Parathyroid adenoma (tissue), 2 donors: ENCODE measurements around the gene FANCI.

Source experiments
- H2AFZ ChIP-seq: fragments of 300-600 bp; sonication (generic); one replicate; pipeline ENCODE4 v1.7.0; 2017; ENCODE audit warnings: antibody characterized with exemption, mild to moderate bottlenecking
- H3K27ac ChIP-seq: fragments of 300-600 bp; sonication (generic); one replicate; pipeline ENCODE4 v1.7.0; 2017
- H3K27me3 ChIP-seq: fragments of 300-600 bp; sonication (generic); one replicate; pipeline ENCODE4 v1.7.0; 2017; ENCODE audit warnings: low read length; ENCODE audit not compliant: control insufficient read depth, insufficient read depth
- H3K36me3 ChIP-seq: fragments of 300-600 bp; sonication (generic); one replicate; pipeline ENCODE4 v1.7.0; 2017; ENCODE audit warnings: low read length; ENCODE audit not compliant: control insufficient read depth, insufficient read depth
- H3K4me1 ChIP-seq: fragments of 300-600 bp; sonication (generic); one replicate; pipeline ENCODE4 v1.7.0; 2017; ENCODE audit warnings: control low read depth
- H3K4me2 ChIP-seq: fragments of 300-600 bp; sonication (generic); one replicate; pipeline ENCODE4 v1.7.0; 2017; ENCODE audit warnings: low read length
- H3K4me3 ChIP-seq: fragments of 300-600 bp; sonication (generic); one replicate; pipeline ENCODE4 v1.7.0; 2017; ENCODE audit warnings: low read depth, low read length
- H3K79me2 ChIP-seq: fragments of 300-600 bp; sonication (generic); one replicate; pipeline ENCODE4 v1.7.0; 2017; ENCODE audit warnings: control low read depth
- H3K9ac ChIP-seq: fragments of 300-600 bp; sonication (generic); one replicate; pipeline ENCODE4 v1.7.0; 2017; ENCODE audit warnings: mild to moderate bottlenecking
- H3K9me3 ChIP-seq: fragments of 300-600 bp; sonication (generic); one replicate; pipeline ENCODE4 v1.7.0; 2017; ENCODE audit warnings: low read length; ENCODE audit not compliant: control insufficient read depth
- TF ChIP-seq, protein P1 (sequence below): fragments of 300-600 bp; sonication (generic); IDR thresholded peaks from one replicate; pipeline ENCODE4 v1.7.0; 2017; ENCODE audit warnings: antibody characterized with exemption, mild to moderate bottlenecking
- donor health status: primary hyperparathyroidism.

Gene FANCI

DNA sequence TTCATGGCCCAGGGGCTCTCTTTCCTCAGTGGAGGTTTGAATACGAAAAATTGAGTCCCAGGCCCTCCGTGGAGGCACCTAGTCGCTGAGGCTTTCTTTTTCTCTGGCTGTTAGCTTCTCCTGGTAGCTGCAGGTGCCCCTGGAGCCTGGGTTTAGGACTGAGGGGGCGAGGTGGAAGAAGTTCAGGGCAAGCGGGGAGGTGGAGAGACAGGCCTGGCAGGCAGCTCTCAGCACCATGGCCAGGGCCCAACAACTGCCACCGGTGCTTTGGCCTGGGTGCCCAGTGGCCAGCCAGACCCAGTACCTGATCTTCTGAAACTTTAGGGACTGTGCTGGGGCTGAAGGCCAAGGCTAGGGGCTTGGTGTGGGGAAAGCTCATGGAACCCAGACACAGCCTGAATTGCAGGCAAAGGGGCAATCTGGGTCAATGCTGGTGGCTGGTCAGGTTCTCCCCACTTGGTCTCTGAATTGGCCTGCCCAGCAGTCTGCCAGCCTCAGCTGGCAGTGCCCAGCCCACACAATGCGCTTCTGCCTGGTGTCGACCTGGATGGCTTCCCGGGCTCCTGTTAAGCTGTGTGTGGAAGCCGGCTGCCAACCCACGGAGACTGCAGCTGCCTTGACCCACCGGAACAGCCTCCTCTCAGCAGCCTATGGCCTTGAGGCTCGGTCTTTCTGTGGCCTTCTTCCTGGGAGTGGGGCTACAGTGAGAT, 121.1 kb downstream of the FANCI start:
- Histone ChIP-seq H3K9ac (no peak overlapping the region), H3K4me1 (no peaks in the 10 kb centered on the region), H3K9me3 (no peaks in the 10 kb centered on the region), H2AFZ (no peak overlapping the region), H3K36me3 (no peaks in the 10 kb centered on the region), H3K4me3 (no peak overlapping the region), H3K27me3 (peaks cover 11% of the 10 kb centered on the region), H3K4me2 (no peak overlapping the region), H3K79me2 (no peaks in the 10 kb centered on the region), H3K27ac (no peak overlapping the region)
- TF ChIP-seq, protein P1, sequence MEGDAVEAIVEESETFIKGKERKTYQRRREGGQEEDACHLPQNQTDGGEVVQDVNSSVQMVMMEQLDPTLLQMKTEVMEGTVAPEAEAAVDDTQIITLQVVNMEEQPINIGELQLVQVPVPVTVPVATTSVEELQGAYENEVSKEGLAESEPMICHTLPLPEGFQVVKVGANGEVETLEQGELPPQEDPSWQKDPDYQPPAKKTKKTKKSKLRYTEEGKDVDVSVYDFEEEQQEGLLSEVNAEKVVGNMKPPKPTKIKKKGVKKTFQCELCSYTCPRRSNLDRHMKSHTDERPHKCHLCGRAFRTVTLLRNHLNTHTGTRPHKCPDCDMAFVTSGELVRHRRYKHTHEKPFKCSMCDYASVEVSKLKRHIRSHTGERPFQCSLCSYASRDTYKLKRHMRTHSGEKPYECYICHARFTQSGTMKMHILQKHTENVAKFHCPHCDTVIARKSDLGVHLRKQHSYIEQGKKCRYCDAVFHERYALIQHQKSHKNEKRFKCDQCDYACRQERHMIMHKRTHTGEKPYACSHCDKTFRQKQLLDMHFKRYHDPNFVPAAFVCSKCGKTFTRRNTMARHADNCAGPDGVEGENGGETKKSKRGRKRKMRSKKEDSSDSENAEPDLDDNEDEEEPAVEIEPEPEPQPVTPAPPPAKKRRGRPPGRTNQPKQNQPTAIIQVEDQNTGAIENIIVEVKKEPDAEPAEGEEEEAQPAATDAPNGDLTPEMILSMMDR: no peak

DNA sequence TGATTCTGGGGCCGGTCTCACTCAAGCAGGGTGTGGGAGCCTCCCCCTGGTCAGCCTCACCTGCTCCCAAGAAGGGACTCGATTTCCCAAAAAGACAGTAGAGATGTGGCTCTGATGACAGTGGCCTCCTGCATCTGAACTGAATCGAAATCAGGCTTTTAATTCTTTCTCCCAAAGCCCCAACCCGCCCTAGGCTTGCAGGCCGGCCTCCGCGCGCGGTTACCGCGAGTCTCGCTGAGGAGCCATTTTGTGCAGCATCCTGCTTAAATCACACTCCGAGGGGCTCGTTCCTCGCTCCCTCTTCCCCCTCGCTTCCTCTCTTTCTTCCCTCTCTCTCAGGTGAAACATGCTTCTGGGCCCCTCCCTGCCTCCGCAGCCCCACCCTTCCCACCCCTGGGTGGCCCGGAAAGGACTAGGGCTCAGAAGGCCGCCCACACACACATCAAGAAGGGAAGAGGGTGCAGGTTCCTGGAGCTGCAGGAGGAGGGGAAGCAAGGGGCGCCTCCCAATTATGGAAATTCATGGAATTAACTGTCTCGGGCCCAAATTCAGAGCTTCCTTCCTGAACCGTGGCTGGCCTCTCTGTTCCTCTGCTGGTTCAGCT, 121.8 kb downstream of the FANCI start:
- Histone ChIP-seq H3K4me1 (no peaks in the 10 kb centered on the region), H3K4me3 (no peak overlapping the region), H3K27ac (no peak overlapping the region), H3K4me2 (no peak overlapping the region), H3K9ac (no peak overlapping the region), H3K9me3 (no peaks in the 10 kb centered on the region), H3K79me2 (no peaks in the 10 kb centered on the region), H2AFZ (no peak overlapping the region), H3K36me3 (no peaks in the 10 kb centered on the region), H3K27me3 (peaks cover 11% of the 10 kb centered on the region)
- TF ChIP-seq, protein P1: no peak
